HS-5 (cell line): ENCODE results near the gene KIAA0825.

Experiments used
- DNase-seq: peaks from one replicate; pipeline ENCODE4 v3.0.0-alpha.2; 2012; ENCODE audit warnings: low read depth

KIAA0825 gene

DNA sequence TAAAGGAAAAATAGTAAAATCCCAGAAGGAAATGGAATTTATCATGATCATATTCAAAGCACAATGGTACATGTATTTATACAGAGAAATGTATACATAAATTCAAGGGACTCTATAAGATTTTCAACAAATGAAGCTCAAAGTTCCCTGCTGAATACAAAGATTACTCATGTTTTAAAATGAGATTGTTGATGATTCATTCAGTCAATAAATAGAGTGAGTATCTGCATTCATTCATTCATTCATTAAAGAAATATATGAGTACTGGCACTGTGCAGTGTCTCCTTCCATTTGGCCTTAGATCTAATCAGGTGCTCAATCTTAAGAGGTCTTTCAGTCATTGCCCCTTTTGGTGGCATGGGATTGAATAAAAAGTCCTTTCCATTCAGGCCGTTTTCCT is 310.0 kb downstream of the KIAA0825 start:
- no peak for DNase-seq

DNA sequence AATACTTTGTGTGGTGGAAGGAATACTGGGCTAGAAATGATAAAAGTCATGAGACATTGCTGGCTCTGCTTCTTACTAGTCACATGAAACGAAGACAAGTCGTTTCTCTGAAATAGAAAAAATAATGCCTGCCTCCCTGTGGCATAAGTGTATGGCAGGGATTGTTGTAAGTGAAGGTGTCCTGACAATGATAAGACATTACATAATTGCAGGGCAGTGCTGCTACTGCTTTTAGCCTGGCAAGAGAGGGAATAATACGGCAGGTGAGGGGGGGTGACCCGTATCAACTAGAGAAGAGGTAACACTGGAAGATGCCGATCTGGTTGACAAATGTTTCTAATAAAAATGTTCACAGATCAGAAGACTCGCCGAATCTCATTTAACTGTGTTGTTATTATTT is 314.3 kb downstream of the KIAA0825 start:
- no peak for DNase-seq

DNA sequence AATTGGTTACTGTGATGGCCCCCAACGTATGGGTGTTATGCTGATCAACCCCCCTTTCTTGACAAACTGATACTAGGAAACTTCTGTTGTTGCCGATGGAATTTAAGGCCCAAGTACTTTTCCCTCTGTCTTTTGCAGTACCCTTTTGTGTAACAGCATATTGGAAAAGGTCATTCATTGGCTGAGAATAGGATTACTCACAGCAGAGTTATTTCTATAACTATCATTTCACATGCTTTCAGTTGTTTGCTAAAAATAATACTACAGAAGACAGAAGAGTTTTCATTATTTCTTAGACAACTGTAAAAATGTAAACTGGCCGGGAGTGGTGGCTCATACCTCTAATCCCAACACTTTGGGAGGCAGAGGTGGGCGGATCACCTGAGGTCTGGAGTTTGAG is 329.5 kb downstream of the KIAA0825 start:
- peak; percentile 28 for DNase-seq

DNA sequence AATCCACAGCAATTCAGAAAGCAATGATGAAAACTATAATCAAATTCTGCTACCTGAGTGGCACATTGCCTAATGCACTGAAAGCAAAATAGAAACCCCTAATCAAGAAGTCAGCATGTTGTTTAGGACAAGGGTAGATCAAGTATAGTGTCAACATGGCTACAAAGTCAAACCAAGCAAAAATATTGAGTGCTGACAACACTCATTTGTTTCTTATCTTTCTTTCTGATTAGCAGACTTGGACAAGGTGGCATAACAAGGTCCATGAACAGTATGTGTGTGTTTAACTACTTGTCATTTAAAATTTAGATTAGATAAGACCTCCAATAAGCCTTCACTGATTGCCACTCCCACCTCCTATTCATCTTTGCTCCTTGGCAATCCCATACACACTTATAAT is 332.4 kb downstream of the KIAA0825 start:
- no peak for DNase-seq

DNA sequence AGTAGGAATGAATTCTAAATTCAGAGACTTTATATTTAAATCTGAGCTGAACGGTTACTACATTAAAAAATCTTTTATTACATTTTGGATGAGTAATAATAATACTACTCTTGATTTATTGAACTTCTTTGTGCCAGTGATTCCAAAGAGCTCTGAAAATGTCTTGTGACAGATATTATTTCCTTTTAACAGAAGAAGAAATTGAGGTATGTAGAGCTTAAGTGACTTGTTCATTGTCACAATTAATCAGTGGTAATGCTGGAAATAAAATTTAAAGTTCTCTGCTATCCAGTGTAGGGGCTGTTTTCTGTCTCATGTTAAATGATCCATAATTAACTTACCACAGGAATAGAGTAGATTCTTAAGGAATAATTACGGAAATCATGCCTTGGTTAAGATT is 335.3 kb downstream of the KIAA0825 start:
- DNase-seq, result no peak

DNA sequence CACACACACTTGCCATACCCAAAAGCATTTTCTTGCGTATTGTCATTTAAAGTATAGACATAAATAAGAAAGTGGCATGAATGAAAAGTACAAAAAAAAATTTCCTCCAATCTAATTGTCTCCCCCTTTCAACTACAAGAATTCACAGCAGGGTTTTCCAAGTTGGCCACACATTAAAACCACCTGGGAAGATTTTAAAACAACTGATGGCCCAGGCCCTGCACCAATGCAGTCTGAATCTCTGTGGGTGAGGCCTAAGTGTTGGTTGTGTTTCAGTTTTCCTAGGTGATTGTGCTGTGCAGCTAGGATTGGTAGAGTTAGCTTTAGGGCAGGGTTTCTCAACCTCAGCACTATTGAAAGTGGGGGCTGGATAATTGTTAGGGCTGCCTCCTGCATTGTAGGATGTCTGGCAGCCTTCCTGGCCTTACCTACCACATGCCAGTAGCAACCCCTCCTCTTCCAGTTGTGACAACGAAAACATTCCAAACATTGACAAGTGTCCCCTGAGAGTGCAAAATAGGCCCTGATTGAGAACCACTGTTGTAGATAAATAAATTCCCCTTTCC is 337.1 kb downstream of the KIAA0825 start:
- DNase-seq, result no peak

DNA sequence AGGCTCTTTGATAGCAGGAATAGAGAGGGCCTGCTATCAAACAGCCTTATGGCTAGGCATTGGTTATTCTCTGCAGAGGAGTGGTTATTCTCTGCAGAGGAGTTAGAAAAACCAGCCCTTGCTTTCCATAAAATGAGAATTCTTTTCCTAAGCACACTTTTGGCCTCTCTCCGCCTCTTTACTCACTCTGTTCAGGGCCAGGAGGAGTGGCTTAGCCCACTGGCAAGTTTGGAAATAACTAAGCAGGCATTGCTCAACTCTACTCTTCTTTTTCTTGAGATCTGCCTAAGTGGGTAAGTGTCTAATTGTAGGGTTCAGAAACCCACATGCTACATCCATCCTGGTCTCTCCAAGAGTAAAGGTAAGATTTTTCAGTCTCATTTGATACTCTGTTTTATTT is 341.7 kb downstream of the KIAA0825 start:
- DNase-seq, result no peak

DNA sequence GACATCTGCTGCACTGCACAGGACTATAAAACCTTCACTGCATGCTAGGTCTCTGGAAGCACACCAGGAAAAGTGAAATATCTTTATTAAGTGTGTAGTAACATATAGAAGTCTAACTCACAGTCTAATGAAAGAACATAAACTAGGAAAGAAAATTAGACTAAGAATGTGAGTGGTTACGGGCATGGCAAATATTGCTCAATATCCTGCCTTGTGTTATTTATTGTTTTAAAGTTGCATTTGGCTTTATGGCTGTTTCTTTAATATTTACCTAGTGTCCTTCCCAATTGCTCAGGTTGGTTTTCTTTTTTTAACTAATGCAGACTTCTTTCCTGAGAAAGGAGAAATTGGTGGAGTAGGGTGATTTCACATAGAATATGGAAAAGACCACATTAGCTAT is 342.4 kb downstream of the KIAA0825 start:
- DNase-seq, result no peak

DNA sequence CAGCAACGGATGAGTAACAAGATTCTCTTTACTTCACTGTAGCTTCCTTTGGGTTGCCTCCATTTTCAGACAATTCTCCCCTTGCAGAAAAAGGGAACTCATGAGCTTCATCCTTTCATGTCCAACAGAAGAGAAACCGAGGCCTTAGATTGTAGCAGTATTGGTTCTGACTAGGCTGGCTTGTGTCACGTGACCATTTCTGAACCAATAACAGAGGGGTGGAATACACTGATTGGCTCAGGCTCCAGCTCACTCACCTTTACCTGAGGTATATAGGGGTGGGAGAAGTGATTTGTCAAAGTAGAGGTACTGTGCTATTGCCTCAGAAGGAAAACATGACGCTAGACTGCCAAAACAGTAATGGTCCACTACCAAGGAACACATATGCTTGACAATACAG is 343.7 kb downstream of the KIAA0825 start:
- DNase-seq, result no peak

DNA sequence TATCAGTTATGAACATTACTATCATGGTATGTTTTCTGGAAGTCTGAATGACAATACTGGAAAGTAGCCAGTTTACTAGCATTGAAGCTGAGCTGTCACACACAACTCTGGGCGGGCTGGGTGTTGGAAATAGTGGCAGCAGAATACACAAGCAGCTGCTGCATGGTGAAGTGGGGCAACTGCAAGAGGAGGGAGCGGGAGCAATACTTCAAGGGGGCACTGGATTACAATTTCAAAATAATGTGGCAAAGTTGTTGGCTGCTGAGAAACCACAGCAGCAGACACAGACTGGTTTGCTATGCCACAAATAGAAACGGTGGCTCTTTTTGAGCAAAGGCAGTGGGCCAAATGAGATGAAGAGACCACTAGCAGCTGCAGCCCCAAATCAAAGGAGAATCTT is 350.2 kb downstream of the KIAA0825 start:
- no peak for DNase-seq

DNA sequence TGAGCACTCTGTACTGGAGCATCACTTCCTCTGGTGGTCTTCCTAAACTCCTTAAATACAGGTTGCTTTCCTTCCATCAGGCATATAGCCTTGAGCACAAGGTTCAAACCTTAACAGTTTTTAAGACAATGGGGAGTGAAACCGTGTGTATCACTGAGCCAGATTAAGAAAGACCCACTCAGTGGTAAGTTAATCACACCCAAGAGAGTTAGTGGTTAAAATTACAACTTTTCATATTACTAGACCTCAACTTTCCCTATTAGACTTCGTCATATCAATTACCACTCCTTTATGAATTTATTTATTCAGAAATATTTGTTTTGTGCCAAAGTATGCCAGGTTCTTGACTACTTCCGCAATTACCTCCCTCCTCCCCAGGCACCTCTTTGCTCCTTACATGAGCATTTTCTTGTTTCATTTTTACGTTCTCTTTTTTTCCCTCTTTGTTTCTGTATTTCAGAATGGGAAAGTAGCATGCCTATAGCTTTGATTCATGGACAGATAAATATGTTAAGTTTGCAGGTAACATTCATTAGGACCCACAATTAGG is 351.0 kb downstream of the KIAA0825 start:
- no peak for DNase-seq

DNA sequence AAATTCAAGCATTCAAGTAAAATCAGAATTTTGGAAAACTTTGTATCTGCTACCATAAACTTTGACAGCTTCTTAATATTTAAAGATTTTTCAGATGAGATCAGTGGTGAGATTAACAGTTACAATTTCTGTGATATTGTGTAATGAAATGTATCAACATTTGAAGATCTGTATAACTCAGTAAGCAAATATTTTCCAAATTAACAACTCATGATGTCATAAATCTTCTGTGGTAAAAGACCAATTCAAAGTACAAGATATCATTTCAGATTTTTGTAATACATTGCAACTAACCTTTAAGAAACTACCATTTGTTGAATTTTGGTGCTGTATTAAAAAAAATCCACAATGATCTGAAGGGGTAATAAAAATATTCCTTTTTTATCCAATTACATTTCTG is 352.2 kb downstream of the KIAA0825 start:
- DNase-seq, result no peak

DNA sequence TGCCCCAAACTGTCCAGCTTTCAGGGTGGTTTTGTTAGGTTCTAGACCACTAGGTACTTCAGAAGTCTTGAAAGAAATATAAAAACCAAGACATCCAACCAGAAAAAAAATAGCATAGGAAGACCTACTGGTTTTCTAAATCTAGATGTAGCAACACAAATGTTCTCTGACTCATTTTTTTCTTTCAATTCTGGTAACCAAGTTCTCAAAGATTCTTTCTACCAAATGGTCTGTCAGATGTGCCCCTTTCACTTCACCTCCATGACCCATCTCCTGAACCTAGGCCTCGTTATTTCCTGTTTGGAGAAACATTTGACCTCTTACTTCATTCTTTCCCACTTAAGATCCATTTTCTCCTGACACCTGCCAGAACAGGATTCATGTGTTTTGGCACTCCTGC is 355.3 kb downstream of the KIAA0825 start:
- DNase-seq, result no peak

DNA sequence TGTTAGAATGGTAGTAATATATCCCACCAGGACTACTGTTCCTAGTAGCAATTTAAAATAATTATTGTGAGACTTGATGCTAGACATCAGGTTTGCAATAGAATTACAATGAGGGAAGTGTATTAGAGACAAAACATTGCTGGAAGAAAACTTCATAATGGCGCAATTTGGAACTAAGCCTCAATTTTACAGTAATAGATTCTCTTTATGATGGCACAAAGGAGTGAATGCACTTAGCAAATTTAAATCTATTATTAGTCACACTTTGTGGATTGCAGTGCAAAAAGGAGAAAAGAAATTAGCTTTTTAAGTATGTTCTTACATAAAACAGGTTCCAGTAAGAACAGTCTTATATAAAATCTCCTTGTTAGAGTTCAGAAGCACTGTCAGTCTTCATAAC is 358.3 kb downstream of the KIAA0825 start:
- no peak for DNase-seq

DNA sequence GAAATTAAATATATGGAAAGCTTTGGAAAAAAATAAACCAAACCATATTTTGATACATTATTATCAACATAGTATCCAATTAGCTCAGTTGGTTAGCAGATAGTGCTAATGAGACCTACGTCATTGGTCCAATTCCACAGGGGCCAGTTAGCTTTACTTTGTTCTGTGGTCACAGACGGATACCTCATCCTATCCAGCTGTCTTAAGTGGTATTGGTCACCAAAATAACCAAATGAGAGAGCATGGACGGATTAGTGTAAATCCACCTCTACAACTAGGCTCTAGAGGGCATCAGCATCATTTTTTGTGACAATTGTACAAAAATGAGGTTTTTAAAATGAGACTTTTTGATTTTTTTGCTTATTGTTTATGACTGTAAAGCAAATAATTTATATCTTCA is 364.2 kb downstream of the KIAA0825 start:
- no peak for DNase-seq

DNA sequence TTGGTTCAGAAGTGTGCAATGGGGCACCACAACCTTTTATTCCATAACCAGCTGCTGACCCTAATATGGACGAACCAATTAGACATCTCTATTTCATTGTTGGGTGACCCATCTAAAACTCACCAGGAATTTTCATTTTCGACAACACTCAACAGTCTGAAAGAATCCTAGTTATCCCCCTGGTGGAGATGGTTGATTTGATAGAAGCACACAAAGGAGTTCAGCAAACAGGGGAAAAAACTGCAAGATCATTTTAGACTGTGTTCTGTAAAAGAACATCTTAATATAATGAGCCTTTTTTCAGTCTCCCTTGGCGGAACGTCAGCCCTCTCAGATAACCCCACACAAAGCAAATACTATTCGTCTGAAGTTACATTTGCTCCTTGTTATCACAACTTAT is 367.4 kb downstream of the KIAA0825 start:
- DNase-seq, result no peak

DNA sequence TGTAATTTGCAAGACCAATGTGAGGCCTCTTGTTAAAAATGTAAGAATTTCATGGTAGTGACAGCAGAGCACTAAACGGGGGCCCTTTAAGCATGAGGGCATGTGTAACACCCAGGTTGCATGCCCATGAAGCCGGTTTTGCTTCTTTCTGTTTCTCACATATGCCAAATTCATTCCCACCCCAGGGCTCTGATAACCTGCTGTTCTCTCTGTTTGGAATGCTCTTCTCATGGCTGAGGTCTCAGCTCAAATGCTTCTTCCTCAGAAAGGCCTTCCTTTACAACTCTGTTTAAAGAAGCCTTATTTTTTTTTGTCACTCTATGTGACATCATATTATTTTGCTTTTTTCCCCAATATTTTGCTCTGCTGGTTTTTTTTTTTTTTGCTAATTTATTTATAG is 369.0 kb downstream of the KIAA0825 start:
- no peak for DNase-seq

DNA sequence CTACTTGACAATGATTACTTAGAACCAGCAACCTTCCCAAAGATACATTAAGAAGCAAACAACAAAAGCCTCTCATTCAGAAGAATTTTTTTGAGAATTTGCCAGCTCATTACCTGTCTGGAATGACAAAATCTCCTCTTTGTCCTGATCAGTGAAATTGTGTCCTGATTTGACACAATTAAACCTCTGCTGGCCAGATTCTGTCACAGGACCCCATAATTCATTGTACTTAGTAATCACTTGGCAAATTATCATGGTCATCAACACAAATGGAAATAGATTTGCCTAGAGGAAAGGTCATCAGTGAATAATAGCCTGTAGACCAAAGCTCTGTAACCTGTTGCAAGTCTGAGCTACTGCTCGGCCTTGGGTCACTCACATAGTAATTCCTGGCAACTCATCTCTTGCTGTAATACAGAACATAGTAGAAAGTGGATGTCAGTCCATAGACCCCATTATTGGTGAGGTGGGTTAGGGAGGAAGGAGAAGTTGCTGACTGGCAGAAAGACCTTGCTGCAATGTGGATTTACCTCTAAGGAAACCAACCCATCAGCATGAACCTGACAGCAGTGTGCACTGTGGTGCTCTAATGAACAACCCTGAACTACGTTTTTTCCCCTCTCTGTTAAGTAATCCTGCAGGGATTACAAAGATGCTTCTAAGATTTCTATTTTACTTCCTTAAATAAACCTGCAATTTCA is 370.1 kb downstream of the KIAA0825 start:
- DNase-seq, result no peak

DNA sequence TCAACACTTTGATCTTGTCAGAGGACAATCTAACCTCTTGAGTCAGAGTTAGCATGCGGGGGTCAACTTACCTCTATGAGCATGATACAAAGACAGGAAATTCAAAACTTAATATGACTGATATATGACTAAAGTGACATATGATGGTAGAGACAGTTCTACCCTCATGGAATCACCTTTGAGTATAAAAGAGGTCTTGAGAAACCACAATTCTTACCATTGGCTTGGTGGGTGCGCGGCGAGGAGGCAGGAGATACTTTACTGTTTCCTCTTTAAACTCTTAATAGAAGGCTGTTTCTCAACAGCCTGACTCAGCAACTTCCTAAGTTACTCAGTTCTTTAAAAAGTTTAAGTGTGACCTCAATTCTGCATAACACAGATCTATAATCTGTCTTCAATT is 372.8 kb downstream of the KIAA0825 start:
- no peak for DNase-seq

DNA sequence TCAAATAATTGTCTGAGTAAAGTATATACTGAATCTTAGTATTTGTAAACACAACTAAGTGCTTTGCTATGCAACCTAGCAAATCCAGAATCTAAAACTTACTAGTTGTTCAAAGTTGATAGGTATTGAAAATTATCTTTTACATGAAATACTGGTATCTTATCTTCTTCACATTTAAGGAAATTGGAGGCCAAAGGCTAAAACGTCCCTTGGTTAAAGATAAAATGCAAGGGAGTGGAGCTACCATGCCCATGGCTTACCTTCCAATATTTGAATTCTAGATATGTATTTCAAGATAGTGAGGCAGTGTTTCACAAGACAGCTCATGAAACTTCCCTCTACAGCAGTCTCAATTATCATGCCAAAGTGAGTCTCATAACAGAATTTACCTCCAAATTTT is 373.5 kb downstream of the KIAA0825 start:
- DNase-seq, result no peak

DNA sequence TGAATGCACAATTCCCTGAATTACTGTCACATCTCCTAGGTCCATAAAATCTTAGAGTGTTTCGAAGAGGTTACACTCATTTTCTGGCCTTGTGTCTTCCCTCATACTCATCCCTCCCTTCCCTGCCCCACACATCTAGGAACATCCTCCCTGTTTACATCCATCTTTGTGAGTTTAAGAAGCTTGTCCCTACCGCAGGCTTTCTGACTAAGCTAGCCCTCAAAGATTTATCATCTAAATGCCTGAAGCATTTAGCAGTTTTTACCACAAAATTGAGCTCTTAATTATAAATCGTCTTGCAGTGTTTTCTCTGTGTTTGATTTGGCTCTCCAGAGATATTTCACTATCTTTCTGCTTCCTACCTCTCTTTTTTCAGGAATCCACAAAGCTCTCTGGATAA is 374.8 kb downstream of the KIAA0825 start:
- no peak for DNase-seq

DNA sequence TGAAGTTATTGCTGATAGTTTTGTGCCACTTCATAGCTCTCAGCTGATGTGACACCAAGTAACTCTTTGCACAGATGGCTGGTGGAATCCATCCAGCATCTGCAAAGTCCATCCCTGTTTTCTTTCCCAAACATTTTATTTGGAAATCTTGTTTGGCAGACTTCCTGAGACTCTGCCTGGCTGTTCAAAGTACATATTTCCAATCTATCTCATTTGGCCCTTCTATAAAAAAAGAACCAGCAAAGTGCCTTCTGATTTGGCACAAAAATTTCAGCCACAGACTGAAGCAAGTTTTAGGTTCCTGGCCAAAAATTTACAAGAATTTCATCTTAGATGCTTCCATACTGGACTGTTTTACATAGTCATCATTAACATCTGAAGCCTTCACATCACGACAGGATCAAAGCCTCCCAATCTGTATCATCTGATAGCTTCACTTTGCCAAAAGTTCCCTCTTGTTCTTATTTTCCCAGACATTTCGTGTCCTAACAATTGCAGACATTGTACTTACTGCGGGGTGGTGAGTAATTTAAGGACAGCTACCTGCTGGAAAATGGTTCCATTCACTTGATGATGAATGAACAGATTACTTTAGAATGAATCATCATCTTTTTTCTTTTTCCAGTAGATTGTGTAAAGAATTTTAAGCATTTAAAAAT is 377.3 kb downstream of the KIAA0825 start:
- DNase-seq, result no peak

DNA sequence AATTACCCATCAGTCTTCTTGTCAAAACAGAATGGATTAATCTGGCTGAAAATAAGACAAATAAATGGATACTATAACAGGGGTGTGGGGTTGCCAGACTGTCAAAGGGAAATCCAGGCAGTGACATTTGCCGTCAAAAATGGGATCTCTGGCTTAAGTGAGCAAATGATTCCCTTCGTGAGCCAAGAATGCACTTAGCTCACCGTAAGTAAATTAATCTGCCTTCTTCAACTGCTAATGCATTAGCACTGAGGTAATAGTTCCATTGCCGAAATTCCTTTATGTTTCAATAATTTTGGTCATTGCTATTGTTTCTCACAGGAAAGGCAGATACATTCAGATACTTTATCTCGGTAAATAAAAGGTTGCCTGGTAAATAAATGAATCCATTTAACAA is 377.8 kb downstream of the KIAA0825 start:
- DNase-seq, result no peak

DNA sequence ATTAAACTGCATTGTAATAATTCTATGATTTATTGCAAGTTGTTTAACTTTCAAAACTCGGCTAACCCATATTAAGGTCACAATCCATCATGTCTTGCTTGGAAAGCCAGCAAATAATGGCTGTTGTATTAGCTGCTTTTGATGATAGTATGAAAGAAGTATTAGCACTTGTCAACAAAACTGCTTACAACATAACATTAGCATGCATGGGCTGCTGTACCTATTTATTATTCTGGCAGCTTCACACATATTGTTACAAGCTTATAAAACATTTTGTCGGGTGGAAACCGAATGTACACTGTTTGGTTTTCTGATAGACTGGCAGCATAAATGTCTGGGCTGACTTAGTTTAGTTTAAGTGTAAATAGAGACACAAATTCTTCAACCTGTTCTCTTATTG is 378.3 kb downstream of the KIAA0825 start:
- DNase-seq, result no peak
